Skeletal muscle cell (primary cell): Measurements from ENCODE around the gene IGFL3.
A peak's percentile ranks its signal among the peaks of the same experiment; 100 is the strongest.
"Not testable (repeated sequence)": the region's sequence is repeated elsewhere in the genome, so short reads cannot be mapped to it uniquely, and the experiment has no call there.

ENCODE experiments used
- DNase-seq: peaks from one replicate; pipeline ENCODE4 v3.0.0-alpha.2; 2010; ENCODE audit warnings: low read depth
- H3K4me3 ChIP-seq: 2 replicates; pipeline ENCODE4 v1.5.1; 2011; ENCODE audit warnings: low read depth, mild to moderate bottlenecking, control low read depth, low read length, moderate library complexity

IGFL3 gene

GRCh38 chr19:46124638-46125115 lies at the start of gene IGFL3:
Gene IGFL3 (minus strand): TSS chr19:46124688. CDS start chr19:46124649, 39 bp downstream.
- DNase-seq = no peak
- H3K4me3 ChIP-seq = no peak within 1 kb of the TSS

GRCh38 chr19:46173886-46174480 lies 49.5 kb upstream of the IGFL3 start:
- no peak overlapping the region for H3K4me3 ChIP-seq
- DNase-seq = no peak

GRCh38 chr19:46162731-46163130 lies 38.2 kb upstream of the IGFL3 start:
- no peak overlapping the region for H3K4me3 ChIP-seq
- DNase-seq = no peak

GRCh38 chr19:46161642-46162257 lies 37.3 kb upstream of the IGFL3 start:
- not testable (repeated sequence) for DNase-seq, H3K4me3 ChIP-seq

- H3K4me3 ChIP-seq = no peak overlapping the region
- no peak for DNase-seq
Observed at GRCh38 chr19:46160233-46160775, 35.8 kb upstream of the IGFL3 start.

- no peak overlapping the region for H3K4me3 ChIP-seq
- no peak for DNase-seq
Observed at GRCh38 chr19:46159418-46160232, 35.1 kb upstream of the IGFL3 start.

GRCh38 chr19:46155237-46155636 lies 30.7 kb upstream of the IGFL3 start:
- no peak for DNase-seq
- H3K4me3 ChIP-seq = no peak overlapping the region

GRCh38 chr19:46150606-46151005 lies 26.1 kb upstream of the IGFL3 start:
- no peak overlapping the region for H3K4me3 ChIP-seq
- no peak for DNase-seq

- no peak within 1 kb of the TSS for H3K4me3 ChIP-seq
- DNase-seq = no peak
Observed at GRCh38 chr19:46147791-46148288, 23.4 kb upstream of the IGFL3 start, which contains the start of gene IGFL2. Gene IGFL2 (plus strand): TSS chr19:46148238. CDS start chr19:46148279, 41 bp downstream.

- DNase-seq = no peak
- H3K4me3 ChIP-seq = no peak overlapping the region
Observed at GRCh38 chr19:46147166-46147740, 22.8 kb upstream of the IGFL3 start.

- no peak for DNase-seq
Observed at GRCh38 chr19:46144756-46145155, 20.3 kb upstream of the IGFL3 start.

GRCh38 chr19:46142294-46142693 lies 17.8 kb upstream of the IGFL3 start:
- DNase-seq = no peak
- H3K4me3 ChIP-seq = no peak overlapping the region

More at GRCh38 chr19:46144756-46145155, 20.3 kb upstream of the IGFL3 start:
- H3K4me3 ChIP-seq = no peak overlapping the region

GRCh38 chr19:46141421-46141820 lies 16.9 kb upstream of the IGFL3 start:
- DNase-seq = no peak
- no peak overlapping the region for H3K4me3 ChIP-seq

GRCh38 chr19:46137915-46138473 lies 13.5 kb upstream of the IGFL3 start:
- no peak for DNase-seq
- no peak overlapping the region for H3K4me3 ChIP-seq

- H3K4me3 ChIP-seq = no peak overlapping the region
- no peak for DNase-seq
Observed at GRCh38 chr19:46134527-46134926, 10.0 kb upstream of the IGFL3 start.

- H3K4me3 ChIP-seq = no peak overlapping the region
- DNase-seq = no peak
Observed at GRCh38 chr19:46133777-46134241, 9.3 kb upstream of the IGFL3 start.

- H3K4me3 ChIP-seq = peak overlapping the region; percentile 41
- peak; percentile 91 for DNase-seq
Observed at GRCh38 chr19:46133101-46133627, 8.7 kb upstream of the IGFL3 start.

GRCh38 chr19:46132508-46133100 lies 8.1 kb upstream of the IGFL3 start:
- no peak for DNase-seq
- H3K4me3 ChIP-seq = peak overlapping the region; percentile 41
